Peyer's patch (tissue), 4 donors: ENCODE results near the gene ABCF2. TPM values are rescaled to one million over a fixed set of nuclear protein-coding genes. Genes with fewer than 3 reads are reported as not detected.
A peak's percentile ranks its signal among the peaks of the same experiment; 100 is the strongest.

ENCODE experiments used
- DNase-seq, 3 donors: peaks; one replicate each; pipeline ENCODE4 v3.0.0-alpha.2; 2017 to 2019
- H3K27ac ChIP-seq, 4 donors: fragments of 200-600 bp; sonication (generic); one replicate each; pipeline ENCODE4 v1.5.1; 2016 to 2019
- H3K27me3 ChIP-seq, 2 donors: fragments of 200-600 bp; sonication (generic); one replicate each; pipeline ENCODE4 v1.5.1; 2019
- H3K36me3 ChIP-seq, 3 donors: fragments of 200-600 bp; sonication (generic); one replicate each; pipeline ENCODE4 v1.5.1; 2016 to 2019
- H3K4me1 ChIP-seq, 4 donors: fragments of 200-600 bp; sonication (generic); one replicate each; pipeline ENCODE4 v1.5.1; 2016 to 2019
- H3K4me3 ChIP-seq, 4 donors: fragments of 200-600 bp; sonication (generic); 1 replicate in 3 of 4; 2 replicates in 1 of 4; pipeline ENCODE4 v1.5.1; 2016 to 2019; ENCODE audit warnings: mild to moderate bottlenecking in 1 of 4
- H3K9me3 ChIP-seq, 4 donors: fragments of 200-600 bp; sonication (generic); one replicate each; pipeline ENCODE4 v1.5.1; 2016 to 2019; ENCODE audit warnings: mild to moderate bottlenecking in 1 of 4
- POLR2A ChIP-seq, 2 donors: fragments of 450-650 bp; IDR thresholded peaks; one replicate each; pipeline ENCODE4 v1.5.1; 2017; ENCODE audit warnings: antibody characterized with exemption in 2 of 2, mild to moderate bottlenecking in 2 of 2, moderate library complexity in 2 of 2
- total RNA-seq, 4 donors: library from RNA; depleted of rRNA; stranded (reverse); fragments of >200 nt; gene quantifications; one replicate each; pipeline ENCODE4 v1.1.0, GENCODE V29; 2016
- TF ChIP-seq, protein P1 (sequence below), 6 experiments: fragments of 450-650 bp in 4 of 6; fragments of 200-600 bp in 2 of 6; sonication (generic) in 1 of 6; IDR thresholded peaks; one replicate each; pipeline ENCODE4 v1.5.1; 2017 to 2019; ENCODE audit warnings: antibody characterized with exemption in 6 of 6, mild to moderate bottlenecking in 3 of 6, moderate library complexity in 1 of 6

The ABCF2 gene
- total RNA-seq = 10 to 100 TPM; 20.7 to 29.7 (median 26.4) TPM

DNA sequence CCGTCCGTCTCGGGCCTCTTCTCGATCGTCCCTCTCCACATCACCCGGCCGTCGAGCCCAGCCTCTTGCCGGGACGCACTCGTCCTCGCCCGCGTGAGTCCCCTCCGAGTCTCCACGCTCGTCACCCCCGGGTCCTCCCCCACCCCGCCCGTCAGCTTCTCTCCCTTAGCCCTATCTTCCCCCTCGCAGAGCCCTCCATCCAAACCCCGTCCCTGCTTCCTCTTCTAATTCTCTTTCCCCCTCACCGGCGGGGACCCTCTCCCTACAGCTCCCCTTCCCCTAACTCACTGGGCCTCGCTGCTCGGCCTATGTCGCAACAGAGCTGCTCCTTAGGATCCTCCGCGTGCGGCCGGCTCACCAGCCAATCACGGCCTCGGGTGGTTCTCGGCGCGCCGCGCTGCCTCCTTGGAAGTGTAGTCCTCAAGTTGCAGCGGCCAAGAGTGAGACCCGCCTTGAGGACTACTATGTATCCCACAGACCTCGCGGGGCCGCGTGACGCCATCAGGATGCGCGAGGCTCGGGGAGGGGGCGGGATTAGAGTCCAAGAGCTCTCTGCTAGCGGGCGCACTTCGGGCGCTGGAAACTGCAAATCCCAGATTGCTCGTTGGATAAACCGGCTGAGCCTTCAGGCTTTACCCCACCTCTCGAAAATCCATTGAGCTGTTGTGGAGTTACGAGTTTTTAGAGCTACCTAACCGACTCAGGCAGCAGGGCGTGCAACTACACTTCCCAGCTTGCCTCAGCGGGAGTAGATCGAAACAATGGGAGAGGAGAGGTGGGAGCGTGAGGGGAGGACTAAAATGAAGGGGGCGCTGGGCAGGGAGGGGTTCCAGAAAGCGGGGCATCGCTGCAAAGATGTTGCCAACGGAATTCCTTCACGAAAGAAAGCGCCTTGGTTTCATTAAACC lies at the start of gene ABCF2:
ABCF2 (minus strand) TSS at position 331 of the 908 bp plus-strand sequence. CDS start 747 bp downstream, outside the sequence.
- H3K9me3 ChIP-seq = no peaks in the 10 kb centered on the region
- no peaks in the 10 kb centered on the region for H3K27me3 ChIP-seq
- peak; percentile 39 to 55 for TF ChIP-seq POLR2A (IDR thresholded peaks at IDR 0.05)
- TF ChIP-seq, protein P1, sequence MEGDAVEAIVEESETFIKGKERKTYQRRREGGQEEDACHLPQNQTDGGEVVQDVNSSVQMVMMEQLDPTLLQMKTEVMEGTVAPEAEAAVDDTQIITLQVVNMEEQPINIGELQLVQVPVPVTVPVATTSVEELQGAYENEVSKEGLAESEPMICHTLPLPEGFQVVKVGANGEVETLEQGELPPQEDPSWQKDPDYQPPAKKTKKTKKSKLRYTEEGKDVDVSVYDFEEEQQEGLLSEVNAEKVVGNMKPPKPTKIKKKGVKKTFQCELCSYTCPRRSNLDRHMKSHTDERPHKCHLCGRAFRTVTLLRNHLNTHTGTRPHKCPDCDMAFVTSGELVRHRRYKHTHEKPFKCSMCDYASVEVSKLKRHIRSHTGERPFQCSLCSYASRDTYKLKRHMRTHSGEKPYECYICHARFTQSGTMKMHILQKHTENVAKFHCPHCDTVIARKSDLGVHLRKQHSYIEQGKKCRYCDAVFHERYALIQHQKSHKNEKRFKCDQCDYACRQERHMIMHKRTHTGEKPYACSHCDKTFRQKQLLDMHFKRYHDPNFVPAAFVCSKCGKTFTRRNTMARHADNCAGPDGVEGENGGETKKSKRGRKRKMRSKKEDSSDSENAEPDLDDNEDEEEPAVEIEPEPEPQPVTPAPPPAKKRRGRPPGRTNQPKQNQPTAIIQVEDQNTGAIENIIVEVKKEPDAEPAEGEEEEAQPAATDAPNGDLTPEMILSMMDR (IDR thresholded peaks at IDR 0.05) = peak in 2 of 6 experiments; percentile 6 to 12
- peak within 1 kb of the TSS; percentile 55 to 87 (median 76) for H3K4me3 ChIP-seq
- DNase-seq = peak; percentile 98 to 99 (median 99)
- H3K4me1 ChIP-seq = peaks cover 0 to 18% (median 9%) of the 10 kb centered on the region in 4 donors
- H3K36me3 ChIP-seq = peaks cover 0 to 27% (median 0%) of the 10 kb centered on the region in 3 donors
- H3K27ac ChIP-seq = peak within 1 kb of the TSS; percentile 72 to 85 (median 76)

DNA sequence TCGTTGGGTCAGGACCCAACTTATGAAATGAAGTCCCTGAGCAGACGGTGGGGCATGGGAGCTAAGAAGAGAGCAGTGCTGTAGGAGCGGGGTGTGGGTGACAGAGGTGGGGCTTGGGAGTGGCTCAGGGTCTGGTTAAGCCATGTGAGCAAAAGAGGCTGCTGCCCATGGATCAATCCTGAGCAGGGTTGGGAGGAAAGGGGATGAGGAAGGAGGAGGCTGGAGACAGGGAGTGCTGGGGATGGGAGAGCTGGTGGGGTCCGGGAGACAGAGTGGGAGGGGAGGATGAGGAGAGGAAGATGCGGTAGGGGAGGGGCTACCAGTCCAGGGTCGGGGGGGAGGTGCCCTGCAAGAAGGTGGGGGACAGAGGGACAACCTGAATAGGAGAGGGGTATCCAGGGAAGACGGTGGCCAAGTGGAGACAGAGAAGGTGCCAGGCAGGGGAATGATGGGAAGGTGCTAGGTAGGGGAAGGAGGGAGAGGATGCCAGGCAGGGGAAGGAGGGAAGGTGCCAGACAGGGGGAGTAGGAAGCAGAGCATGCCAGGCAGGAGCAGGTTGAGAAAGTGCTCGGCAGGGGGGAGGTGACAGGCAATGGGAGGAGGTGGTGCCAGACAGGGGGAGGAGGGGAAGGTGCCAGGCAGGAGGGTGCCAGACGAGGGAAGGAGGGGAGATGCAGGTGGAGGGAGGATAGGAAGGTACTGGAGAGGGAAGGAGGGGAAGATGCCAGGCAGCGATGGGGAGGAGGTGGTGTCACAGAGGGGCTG lies 49.0 kb upstream of the ABCF2 start:
- no peaks in the 10 kb centered on the region for H3K36me3 ChIP-seq
- peaks cover 0 to 16% (median 0%) of the 10 kb centered on the region in 4 donors for H3K4me1 ChIP-seq
- no peak for TF ChIP-seq POLR2A (IDR thresholded peaks at IDR 0.05)
- TF ChIP-seq, protein P1 (IDR thresholded peaks at IDR 0.05) = no peak
- no peak overlapping the region for H3K27ac ChIP-seq
- H3K4me3 ChIP-seq = peak overlapping the region in 3 of 4 donors; percentile 46 to 52 (median 49)
- no peaks in the 10 kb centered on the region for H3K27me3 ChIP-seq
- no peaks in the 10 kb centered on the region for H3K9me3 ChIP-seq
- no peak for DNase-seq

- Histone ChIP-seq H3K9me3 (no peaks in the 10 kb centered on the region), H3K27ac (no peak overlapping the region), H3K4me3 (no peak overlapping the region), H3K27me3 (no peaks in the 10 kb centered on the region), H3K4me1 (peaks cover 0 to 16% (median 0%) of the 10 kb centered on the region in 4 donors), H3K36me3 (no peaks in the 10 kb centered on the region)
- TF ChIP-seq POLR2A (IDR thresholded peaks at IDR 0.05) = no peak
- TF ChIP-seq, protein P1 (IDR thresholded peaks at IDR 0.05) = no peak
- no peak for DNase-seq
These were observed 48.2 kb upstream of the ABCF2 start for GRCh38 chr7:151274936-151275812.

GRCh38 chr7:151274396-151274795 lies 47.4 kb upstream of the ABCF2 start:
- Histone ChIP-seq H3K9me3 (no peaks in the 10 kb centered on the region), H3K36me3 (no peaks in the 10 kb centered on the region), H3K4me3 (no peak overlapping the region), H3K4me1 (peaks cover 0 to 16% (median 0%) of the 10 kb centered on the region in 4 donors), H3K27ac (no peak overlapping the region), H3K27me3 (no peaks in the 10 kb centered on the region)
- TF ChIP-seq, protein P1 (IDR thresholded peaks at IDR 0.05) = no peak
- TF ChIP-seq POLR2A (IDR thresholded peaks at IDR 0.05) = no peak
- DNase-seq = no peak
